GM10248 (cell line): ENCODE results near the gene LCK.

ENCODE experiments used
- CTCF ChIA-PET: fragments of 300-600 bp; sonication (Branson Sonifier 250); formaldehyde crosslinking; extraction: SDS; loops from one replicate; lab custom pipeline; 2021; ENCODE audit warnings: antibody characterized with exemption; lab: Yijun Ruan, JAX
- POLR2A ChIA-PET: fragments of 350-650 bp; sonication (Branson Sonifier 250); formaldehyde crosslinking; extraction: SDS; loops from one replicate; lab custom pipeline; 2020; ENCODE audit warnings: antibody characterized with exemption; lab: Yijun Ruan, JAX
- DNase-seq: peaks from one replicate; pipeline ENCODE4 v3.0.0; 2012; ENCODE audit errors: extremely low spot score
- TF ChIP-seq, protein P1 (sequence below): IDR thresholded peaks from 2 replicates; pipeline ENCODE4 v1.5.1; 2012; ENCODE audit warnings: mild to moderate bottlenecking, low read depth; ENCODE audit errors: extremely low read depth, missing control alignments, control extremely low read depth

LCK gene

DNA sequence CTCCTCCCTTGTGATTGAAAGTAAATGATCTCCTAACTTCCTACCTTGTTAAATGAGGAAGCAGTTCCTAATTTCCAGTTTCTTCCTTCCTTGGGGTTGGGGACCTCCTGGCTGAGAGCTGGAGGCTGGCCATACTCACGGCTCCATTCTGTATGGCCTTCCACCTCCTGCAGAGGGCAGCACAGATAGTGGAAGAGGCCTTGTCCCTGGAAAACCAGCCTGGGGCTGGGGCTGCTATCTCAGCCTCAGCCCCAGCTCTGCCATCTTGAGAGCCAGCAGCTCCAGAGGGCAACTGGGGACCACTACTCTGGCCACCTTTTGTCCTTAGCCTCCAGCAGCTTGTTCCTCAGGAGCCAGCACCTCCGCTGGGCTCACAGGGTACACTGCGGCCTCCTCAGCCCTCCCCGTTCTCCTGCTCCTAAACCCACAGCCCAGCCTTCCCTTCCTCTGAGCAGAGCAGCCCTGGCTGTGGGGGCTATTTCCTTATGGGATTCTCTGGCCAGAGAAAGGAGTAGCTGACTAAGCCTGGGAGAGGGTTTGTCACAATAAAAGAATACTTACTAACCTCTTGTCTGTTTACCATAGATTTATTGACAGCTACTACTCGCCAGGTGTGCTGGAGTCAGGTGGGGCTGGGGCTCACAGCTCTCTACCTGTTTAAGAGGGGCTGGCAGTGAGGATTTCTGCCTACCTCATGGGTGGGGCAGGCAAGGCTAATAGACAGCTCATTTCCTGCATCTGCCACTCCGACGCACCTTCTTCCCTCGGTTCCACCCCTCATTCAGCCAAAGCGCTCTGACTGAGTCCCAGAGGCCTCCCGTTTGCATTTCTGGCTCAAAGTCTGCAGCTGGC lies 35.2 kb upstream of the LCK start:
- DNase-seq = peak; percentile 69
- ChIA-PET CTCF (interaction anchor here (0.7 to 7.8 kb wide), 50 partner anchors 9 to 738 kb away, joined by 3 to 156 read pairs (median 6); partner anchors contain the start of genes CCDC28B, FAM167B, FAM229A and IQCC), POLR2A (interaction anchor here (0.9 to 1.8 kb wide), 5 partner anchors 19 to 120 kb away, joined by 3 to 20 read pairs (median 6); partner anchors contain the start of genes HDAC1 and MARCKSL1)
- TF ChIP-seq, protein P1, sequence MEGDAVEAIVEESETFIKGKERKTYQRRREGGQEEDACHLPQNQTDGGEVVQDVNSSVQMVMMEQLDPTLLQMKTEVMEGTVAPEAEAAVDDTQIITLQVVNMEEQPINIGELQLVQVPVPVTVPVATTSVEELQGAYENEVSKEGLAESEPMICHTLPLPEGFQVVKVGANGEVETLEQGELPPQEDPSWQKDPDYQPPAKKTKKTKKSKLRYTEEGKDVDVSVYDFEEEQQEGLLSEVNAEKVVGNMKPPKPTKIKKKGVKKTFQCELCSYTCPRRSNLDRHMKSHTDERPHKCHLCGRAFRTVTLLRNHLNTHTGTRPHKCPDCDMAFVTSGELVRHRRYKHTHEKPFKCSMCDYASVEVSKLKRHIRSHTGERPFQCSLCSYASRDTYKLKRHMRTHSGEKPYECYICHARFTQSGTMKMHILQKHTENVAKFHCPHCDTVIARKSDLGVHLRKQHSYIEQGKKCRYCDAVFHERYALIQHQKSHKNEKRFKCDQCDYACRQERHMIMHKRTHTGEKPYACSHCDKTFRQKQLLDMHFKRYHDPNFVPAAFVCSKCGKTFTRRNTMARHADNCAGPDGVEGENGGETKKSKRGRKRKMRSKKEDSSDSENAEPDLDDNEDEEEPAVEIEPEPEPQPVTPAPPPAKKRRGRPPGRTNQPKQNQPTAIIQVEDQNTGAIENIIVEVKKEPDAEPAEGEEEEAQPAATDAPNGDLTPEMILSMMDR = peak; percentile 93

DNA sequence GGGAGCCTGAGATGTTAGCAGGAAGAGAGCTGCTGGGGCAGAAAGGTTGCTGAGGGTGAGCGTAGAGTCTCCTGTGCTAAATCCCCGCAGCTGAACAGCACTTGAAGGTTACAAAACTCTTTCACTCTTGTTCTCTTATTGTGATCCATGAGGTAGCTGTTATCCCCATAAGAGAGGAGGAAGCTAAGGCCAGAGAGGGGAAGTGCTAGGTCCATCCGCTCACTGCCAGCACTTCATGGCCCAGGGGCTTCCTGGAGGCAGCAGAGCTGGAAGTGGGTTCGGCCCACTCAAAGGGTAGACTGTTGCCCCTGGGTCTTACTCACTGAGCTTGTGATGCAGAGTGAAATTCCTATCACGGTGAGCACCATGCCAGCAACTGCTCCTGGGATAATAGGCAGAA lies 34.5 kb upstream of the LCK start:
- POLR2A ChIA-PET = interaction anchor here (0.6 to 1.8 kb wide), 3 partner anchors 117 to 148 kb away, joined by 3 to 20 read pairs (median 9); partner anchors contain the start of gene MARCKSL1
- DNase-seq = no peak
- CTCF ChIA-PET = interaction anchor here (0.9 to 7.8 kb wide), 35 partner anchors 10 to 737 kb away, joined by 3 to 156 read pairs (median 9); partner anchors contain the start of genes CCDC28B, FAM167B, FAM229A and HDAC1
- TF ChIP-seq, protein P1 = no peak

GRCh38 chr1:32219022-32219421 lies 32.0 kb upstream of the LCK start:
- TF ChIP-seq, protein P1 = no peak
- DNase-seq = no peak
- POLR2A ChIA-PET = interaction anchor here (0.5 to 1.1 kb wide), 2 partner anchors 9 to 117 kb away, joined by 3 to 9 read pairs; partner anchors contain the start of gene MARCKSL1
- CTCF ChIA-PET = interaction anchor here (1.1 to 1.2 kb wide), 3 partner anchors 23 to 30 kb away, joined by 3 to 6 read pairs (median 4); partner anchors contain the start of gene FAM167B

DNA sequence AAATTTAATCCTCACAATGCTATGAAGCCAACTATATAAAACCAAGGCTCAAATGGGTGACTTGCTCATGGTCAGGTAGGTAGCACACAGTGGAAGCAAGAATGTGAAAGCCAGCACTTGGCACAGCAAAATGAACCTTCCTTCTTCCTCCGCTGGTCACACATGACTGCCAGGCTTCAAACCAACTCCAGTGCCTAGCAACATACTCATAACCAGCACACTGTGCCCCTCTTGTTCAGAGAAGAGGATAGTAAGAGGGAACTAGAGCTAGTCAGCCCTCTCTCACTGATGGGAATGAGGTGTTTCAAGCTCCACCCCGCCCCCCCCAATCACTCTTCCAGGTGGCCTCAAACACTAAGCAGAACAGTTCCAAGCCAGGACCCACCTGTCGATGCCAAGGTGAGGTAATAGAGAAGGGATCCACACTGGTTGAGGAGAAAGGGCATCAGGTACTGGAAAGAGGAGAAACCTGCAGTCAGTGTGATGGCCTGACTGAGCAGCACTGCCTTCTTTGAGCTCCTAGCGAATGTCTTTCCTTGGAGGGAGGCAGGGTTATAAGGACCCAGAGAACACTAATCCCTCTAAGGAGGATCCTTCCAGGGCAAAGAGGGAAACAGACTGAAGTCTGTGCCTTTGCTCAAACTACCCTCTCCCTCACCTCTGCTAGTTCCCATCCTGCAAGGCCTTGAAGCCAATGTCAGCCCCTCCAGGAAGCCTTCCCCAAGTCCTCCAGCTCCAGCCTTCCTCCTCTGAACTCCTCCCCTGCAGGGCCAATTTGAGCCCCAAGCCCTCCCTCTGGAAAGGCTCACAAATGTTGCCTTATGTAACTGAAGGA lies 30.1 kb upstream of the LCK start:
- POLR2A ChIA-PET = interaction anchor here (1.0 kb wide), 1 partner anchor 115 kb away, joined by 6 read pairs; the partner anchor contains the start of gene MARCKSL1
- CTCF ChIA-PET = interaction anchor here (0.9 to 1.0 kb wide), 4 partner anchors 11 to 37 kb away, joined by 3 to 7 read pairs (median 4); partner anchors contain the start of gene IQCC
- TF ChIP-seq, protein P1 = no peak

DNA sequence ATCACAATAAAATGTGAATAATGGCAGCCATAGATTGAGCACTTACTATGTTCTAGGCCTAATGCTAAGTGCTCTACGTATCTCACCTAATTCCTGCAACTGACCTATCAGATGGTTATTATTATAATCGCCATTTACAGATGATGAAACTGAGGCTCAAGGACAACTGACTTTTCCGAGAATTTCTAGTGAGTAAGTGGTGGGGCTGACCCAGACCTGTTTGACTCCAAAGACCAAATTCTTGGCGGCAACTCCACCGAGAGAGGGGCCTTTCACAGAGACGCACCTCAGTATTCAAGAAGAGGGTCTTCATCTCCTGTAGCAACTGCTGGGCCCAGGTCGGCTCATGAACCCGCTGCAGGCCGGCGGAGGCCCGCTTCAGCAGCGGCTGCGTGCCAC lies 29.5 kb upstream of the LCK start:
- TF ChIP-seq, protein P1 = no peak
- no peak for DNase-seq
- ChIA-PET POLR2A (no interaction called here), CTCF (interaction anchor here (1.0 kb wide), 1 partner anchor 11 kb away, joined by 3 read pairs; no protein-coding TSS in a partner anchor)

More for the DNA sequence above, 30.1 kb upstream of the LCK start:
- DNase-seq = no peak
